ENCODE results near the gene SNORC. TPM values are rescaled to one million over a fixed set of nuclear protein-coding genes. Genes with fewer than 3 reads are reported as not detected.
A peak's percentile ranks its signal among the peaks of the same experiment; 100 is the strongest.
"Not testable (repeated sequence)": the region's sequence is repeated elsewhere in the genome, so short reads cannot be mapped to it uniquely, and the experiment has no call there.

SNORC gene
- total RNA-seq, 2 experiments from 2014 or later, result 2.1 to 2.4 TPM

- ATAC-seq, result no peak
- POLR2A ChIA-PET, result no interaction called here
- TF ChIP-seq CTCF (IDR thresholded peaks at IDR 0.05), result no peak
- DNase-seq, result no peak
- CTCF ChIA-PET, result no interaction called here
- Mint-ChIP-seq H3K9me3 (no peaks in the 10 kb centered on the region), H3K36me3 (ENCODE audit: low read depth) (no peaks in the 10 kb centered on the region), H3K27ac (no peak overlapping the region), H3K4me3 (no peak overlapping the region), H3K4me1 (ENCODE audit: low read depth) (peaks cover 5% of the 10 kb centered on the region), H3K27me3 (no peaks in the 10 kb centered on the region)
- intact Hi-C loops (cut with micrococcal nuclease), result no loop called here
Measured at GRCh38 chr2:232900811-232901735, 31.0 kb downstream of the SNORC start.

- intact Hi-C loops (cut with micrococcal nuclease), result no loop called here
- no peaks in the 10 kb centered on the region for H3K9me3 Mint-ChIP-seq
- no peak overlapping the region for H3K4me3 Mint-ChIP-seq
- peaks cover 3% of the 10 kb centered on the region for H3K4me1 Mint-ChIP-seq (ENCODE audit: low read depth)
- ChIA-PET POLR2A (no interaction called here), CTCF (no interaction called here)
- no peaks in the 10 kb centered on the region for H3K27me3 Mint-ChIP-seq
- DNase-seq (peak; percentile 57), ATAC-seq (peak; percentile 80)
- TF ChIP-seq CTCF (IDR thresholded peaks at IDR 0.05), result no peak
- H3K36me3 Mint-ChIP-seq (ENCODE audit: low read depth), result no peaks in the 10 kb centered on the region
- no peak overlapping the region for H3K27ac Mint-ChIP-seq
Measured at GRCh38 chr2:232901736-232902578, 31.9 kb downstream of the SNORC start.

- Mint-ChIP-seq H3K4me1 (ENCODE audit: low read depth) (no peaks in the 10 kb centered on the region), H3K27me3 (no peaks in the 10 kb centered on the region), H3K4me3 (no peak overlapping the region), H3K9me3 (no peaks in the 10 kb centered on the region), H3K27ac (no peak overlapping the region), H3K36me3 (ENCODE audit: low read depth) (no peaks in the 10 kb centered on the region)
- ATAC-seq, result no peak
- TF ChIP-seq CTCF (IDR thresholded peaks at IDR 0.05), result no peak
- ChIA-PET POLR2A (interaction anchor here (1.2 kb wide), 1 partner anchor 21 kb away, joined by 3 read pairs; no protein-coding TSS in a partner anchor), CTCF (interaction anchor here (1.0 kb wide), 1 partner anchor 17 kb away, joined by 3 read pairs; no protein-coding TSS in a partner anchor)
- intact Hi-C loops (cut with micrococcal nuclease), result no loop called here
- DNase-seq, result no peak
Measured at GRCh38 chr2:232903989-232904388, 33.9 kb downstream of the SNORC start.

GRCh38 chr2:232906867-232907717 is 37.0 kb downstream of the SNORC start:
- H3K27ac Mint-ChIP-seq; intact Hi-C loops (cut with micrococcal nuclease); H3K9me3 Mint-ChIP-seq; H3K36me3 Mint-ChIP-seq (ENCODE audit: low read depth); H3K4me3 Mint-ChIP-seq; CTCF ChIA-PET; H3K4me1 Mint-ChIP-seq (ENCODE audit: low read depth); DNase-seq; ATAC-seq: not testable (repeated sequence)
- POLR2A ChIA-PET, result interaction anchor here (0.7 kb wide), 1 partner anchor 76 kb away, joined by 3 read pairs; no protein-coding TSS in a partner anchor
- peaks cover 14% of the 10 kb centered on the region for H3K27me3 Mint-ChIP-seq

GRCh38 chr2:232907718-232908085 is 37.6 kb downstream of the SNORC start:
- H3K4me1 Mint-ChIP-seq (ENCODE audit: low read depth); ATAC-seq; H3K9me3 Mint-ChIP-seq; H3K27ac Mint-ChIP-seq; H3K36me3 Mint-ChIP-seq (ENCODE audit: low read depth); DNase-seq; POLR2A ChIA-PET; intact Hi-C loops (cut with micrococcal nuclease); CTCF ChIA-PET; H3K4me3 Mint-ChIP-seq: not testable (repeated sequence)
- H3K27me3 Mint-ChIP-seq, result peaks cover 16% of the 10 kb centered on the region

Measured in activated CD8-positive, alpha-beta T cell treated with anti-CD3 and anti-CD28 coated beads for 36 hours (primary cell).